Measurements from ENCODE around the gene CYTH2. TPM values are rescaled to one million over a fixed set of nuclear protein-coding genes. Genes with fewer than 3 reads are reported as not detected.

Gene CYTH2
- total and polyA plus RNA-seq, 9 of the 15 experiments (the other 6 are each of a cell fraction or from before 2014, with no cell fraction given): 1.8 to 45.2 (median 23.8) TPM

GRCh38 chr19:48436586-48436985 is 32.6 kb upstream of the CYTH2 start:
- H3K79me2 ChIP-seq (ENCODE audit: control insufficient read depth, insufficient read depth, low read length): no peaks in the 10 kb centered on the region
- FAIRE-seq (peak; percentile 6), ATAC-seq (no peak), DNase-seq (ENCODE audit: extremely low read depth in 1 of 4, low spot score in 3 of 4) (peak in 1 of 4 experiments; percentile 16)
- in situ Hi-C loops (cut with MboI): no loop called here
- intact Hi-C loops (cut with micrococcal nuclease): no loop called here
- peak; percentile 28 for TF ChIP-seq RBM25 (IDR thresholded peaks at IDR 0.05; ENCODE audit: low read depth, low read length, severe bottlenecking)
- TF ChIP-seq GATAD2A (IDR thresholded peaks at IDR 0.05): no peak
- 0 out of 2 replicates have a peak, but pooled peaks have one; percentile 14 for TF ChIP-seq POLR2A (conservative IDR thresholded peaks at IDR 0.05)
- H3K9me1 ChIP-seq (ENCODE audit: control insufficient read depth, insufficient read depth, low read length): no peaks in the 10 kb centered on the region
- H3K4me2 ChIP-seq (ENCODE audit: insufficient read depth, low read length): no peak overlapping the region
- peaks cover 0 to under 1% of the 10 kb centered on the region in 2 experiments; a peak in 1 of 5 replicates for H3K4me1 ChIP-seq (replicated peaks in 1 of 2; ENCODE audit: control insufficient read depth in 2 of 2, insufficient read depth in 2 of 2, low read length in 2 of 2)
- no peak overlapping the region for H3K27ac ChIP-seq (ENCODE audit: extremely low read depth, low read depth, low read length)
- no peaks in the 10 kb centered on the region for H3K27me3 ChIP-seq (ENCODE audit: control insufficient read depth in 2 of 2, insufficient read depth in 2 of 2, low read length in 2 of 2)
- POLR2A ChIA-PET: interaction anchor here (0.5 kb wide), 1 partner anchor 326 kb away, joined by 3 read pairs; no protein-coding TSS in a partner anchor
- H3K36me3 ChIP-seq (ENCODE audit: control insufficient read depth, insufficient read depth, low read length): peaks cover 38% of the 10 kb centered on the region; the same call in 1 of the 3 replicates
- no peak overlapping the region for H2AFZ ChIP-seq (ENCODE audit: low read depth, low read length)
- H3K4me3 ChIP-seq: no peak overlapping the region
- CTCF ChIA-PET (ENCODE audit: low intra/inter-chr PET ratio): no interaction called here
- no peaks in the 10 kb centered on the region for H3K9me3 ChIP-seq (replicated peaks; ENCODE audit: control insufficient read depth, insufficient read depth, low read depth, low read length)
- WGBS (ENCODE audit: insufficient coverage, low coverage, missing lambda C conversion rate): 79% methylated on average over 5 of the region's 5 CpGs
- no peaks in the 10 kb centered on the region for H4K20me1 ChIP-seq (replicated peaks; ENCODE audit: control insufficient read depth, insufficient read depth, low read length)
- no peak overlapping the region for H3K9ac ChIP-seq (ENCODE audit: insufficient read depth in 1 of 2, low read depth in 2 of 2, low read length in 2 of 2)
- BruUV-seq (replicated peaks): no TSS peak

DNA sequence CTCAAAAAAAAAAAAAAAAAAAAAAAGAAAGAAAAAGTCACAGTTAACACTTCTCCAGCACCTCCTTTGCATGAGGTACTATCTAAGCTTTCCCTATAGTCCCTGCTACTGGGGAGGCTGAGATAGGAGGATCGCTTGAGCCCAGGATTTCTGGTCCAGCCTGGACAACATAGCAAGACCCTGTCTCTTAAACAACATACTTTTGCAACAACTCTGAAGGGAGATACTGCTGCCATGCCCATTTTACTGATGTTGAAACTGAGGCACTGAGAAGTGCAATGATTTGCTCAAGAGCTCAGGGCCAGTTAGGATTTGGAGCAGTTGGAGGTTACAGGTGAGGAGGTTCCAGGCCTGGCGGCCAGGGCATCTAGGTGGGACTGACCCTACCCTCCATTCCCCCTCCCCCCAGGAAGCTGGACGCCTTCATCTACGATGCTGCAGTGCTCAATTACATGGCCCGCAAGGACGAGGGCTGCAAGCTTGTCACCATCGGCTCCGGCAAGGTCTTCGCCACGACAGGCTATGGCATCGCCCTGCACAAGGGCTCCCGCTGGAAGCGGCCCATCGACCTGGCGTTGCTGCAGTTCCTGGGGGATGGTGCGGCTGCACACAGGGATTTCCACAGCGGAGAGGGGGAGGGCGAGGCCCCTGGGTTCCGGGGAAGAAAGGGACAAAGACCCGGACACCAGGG is 27.7 kb upstream of the CYTH2 start:
- intact Hi-C loops (cut with micrococcal nuclease): no loop called here
- Histone ChIP-seq H2AFZ (ENCODE audit: low read depth, low read length) (no peak overlapping the region), H3K27me3 (ENCODE audit: control insufficient read depth in 2 of 2, insufficient read depth in 2 of 2, low read length in 2 of 2) (no peaks in the 10 kb centered on the region), H4K20me1 (replicated peaks; ENCODE audit: control insufficient read depth, insufficient read depth, low read length) (no peaks in the 10 kb centered on the region), H3K4me2 (ENCODE audit: insufficient read depth, low read length) (no peak overlapping the region), H3K9me1 (ENCODE audit: control insufficient read depth, insufficient read depth, low read length) (no peaks in the 10 kb centered on the region), H3K4me3 (no peak overlapping the region), H3K9me3 (replicated peaks; ENCODE audit: control insufficient read depth, insufficient read depth, low read depth, low read length) (no peaks in the 10 kb centered on the region), H3K36me3 (ENCODE audit: control insufficient read depth, insufficient read depth, low read length) (peaks cover 34% of the 10 kb centered on the region; the same call in 2 of the 3 replicates), H3K9ac (ENCODE audit: insufficient read depth in 1 of 2, low read depth in 2 of 2, low read length in 2 of 2) (no peak overlapping the region; a peak in 1 of 4 replicates), H3K27ac (ENCODE audit: extremely low read depth, low read depth, low read length) (no peak overlapping the region), H3K4me1 (replicated peaks in 1 of 2; ENCODE audit: control insufficient read depth in 2 of 2, insufficient read depth in 2 of 2, low read length in 2 of 2) (peaks cover 10 to 14% of the 10 kb centered on the region in 2 experiments), H3K79me2 (ENCODE audit: control insufficient read depth, insufficient read depth, low read length) (peaks cover 8% of the 10 kb centered on the region)
- WGBS (ENCODE audit: insufficient coverage, low coverage, missing lambda C conversion rate): 90% methylated on average over 8 of the region's 20 CpGs
- POLR2A ChIA-PET: interaction anchor here (1.0 to 1.1 kb wide), 3 partner anchors 11 to 41 kb away, joined by 3 to 6 read pairs (median 4); no protein-coding TSS in a partner anchor
- no TSS peak for BruUV-seq (replicated peaks)
- no peak for DNase-seq (ENCODE audit: extremely low read depth in 1 of 4, low spot score in 3 of 4)
- in situ Hi-C loops (cut with MboI): no loop called here
- CTCF ChIA-PET (ENCODE audit: low intra/inter-chr PET ratio): no interaction called here
- no peak for FAIRE-seq
- ATAC-seq: no peak
- TF ChIP-seq MLLT1 (IDR thresholded peaks at IDR 0.05): no peak
- no peak for TF ChIP-seq CAMTA2 (CRISPR knock-in tag; conservative IDR thresholded peaks at IDR 0.05)
- TF ChIP-seq BCOR (IDR thresholded peaks at IDR 0.05): peak; percentile 90
- TF ChIP-seq ASH1L (IDR thresholded peaks at IDR 0.05; ENCODE audit: borderline replicate concordance, low read depth, partially characterized antibody): no peak
- TF ChIP-seq RFX5 (IDR thresholded peaks at IDR 0.05; ENCODE audit: low read depth, low read length): no peak
- TF ChIP-seq PML (IDR thresholded peaks at IDR 0.05; ENCODE audit: low read length): no peak
- peak; percentile 80; the same call in 1 of the 2 replicates for TF ChIP-seq ADNP (tag; IDR thresholded peaks at IDR 0.05)
- no peak for TF ChIP-seq ZNF384 (IDR thresholded peaks at IDR 0.05; ENCODE audit: low read depth, low read length)
- no peak for TF ChIP-seq ZNF124 (CRISPR knock-in tag; IDR thresholded peaks at IDR 0.05)
- TF ChIP-seq HDAC2 (IDR thresholded peaks at IDR 0.05): no peak
- TF ChIP-seq ZNF408 (CRISPR knock-in tag; IDR thresholded peaks at IDR 0.05; ENCODE audit: low read depth): no peak
- TF ChIP-seq, protein P1, sequence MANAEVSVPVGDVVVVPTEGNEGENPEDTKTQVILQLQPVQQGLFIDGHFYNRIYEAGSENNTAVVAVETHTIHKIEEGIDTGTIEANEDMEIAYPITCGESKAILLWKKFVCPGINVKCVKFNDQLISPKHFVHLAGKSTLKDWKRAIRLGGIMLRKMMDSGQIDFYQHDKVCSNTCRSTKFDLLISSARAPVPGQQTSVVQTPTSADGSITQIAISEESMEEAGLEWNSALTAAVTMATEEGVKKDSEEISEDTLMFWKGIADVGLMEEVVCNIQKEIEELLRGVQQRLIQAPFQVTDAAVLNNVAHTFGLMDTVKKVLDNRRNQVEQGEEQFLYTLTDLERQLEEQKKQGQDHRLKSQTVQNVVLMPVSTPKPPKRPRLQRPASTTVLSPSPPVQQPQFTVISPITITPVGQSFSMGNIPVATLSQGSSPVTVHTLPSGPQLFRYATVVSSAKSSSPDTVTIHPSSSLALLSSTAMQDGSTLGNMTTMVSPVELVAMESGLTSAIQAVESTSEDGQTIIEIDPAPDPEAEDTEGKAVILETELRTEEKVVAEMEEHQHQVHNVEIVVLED (CRISPR knock-in tag; IDR thresholded peaks at IDR 0.05): no peak

Data from K562 (cell line).